A549 (cell line): ENCODE measurements around the gene GSG1L. TPM values are rescaled to one million over a fixed set of nuclear protein-coding genes. Genes with fewer than 3 reads are reported as not detected.

ENCODE experiments used
- ATAC-seq, 2 experiments: fragments of 200-7000 bp in 1 of 2; fragments of >200 bp in 1 of 2; cut with Nextera tagmentation in 1 of 2; cut with Tn5 transposase in 1 of 2; 3 replicates each; pipeline versions ENCODE4 v1.8.0 to v1.9.1; 2018 to 2020; ENCODE audit warnings: mild to moderate bottlenecking in 1 of 2, moderate library complexity in 1 of 2
- CTCF ChIA-PET: fragments of 300-600 bp; sonication (Branson Sonifier 250); formaldehyde crosslinking; extraction: SDS; loops from one replicate; lab custom pipeline; 2021; ENCODE audit warnings: antibody characterized with exemption, inconsistent platforms; lab: Yijun Ruan, JAX
- POLR2A ChIA-PET: fragments of 350-600 bp; formaldehyde crosslinking; extraction: SDS; loops from one replicate; lab custom pipeline; 2021; ENCODE audit warnings: antibody characterized with exemption, inconsistent platforms; lab: Yijun Ruan, JAX
- DNase-seq, 2 experiments: peaks; one replicate each; pipeline versions ENCODE4 v3.0.0 to v3.0.0-alpha.2; 2011 to 2016; ENCODE audit warnings: low read depth in 1 of 2, low spot score in 1 of 2
- FAIRE-seq: peaks from 2 replicates; lab custom pipeline; 2011; peaks lifted over from hg19 to GRCh38; lab: Jason Lieb, UNC
- H3K27ac ChIP-seq, 2 experiments: fragments of >200 bp; sonication (Bioruptor Twin); formaldehyde crosslinking; 3 replicates each; pipeline ENCODE4 v1.5.1; 2016 to 2017
- H3K4me1 ChIP-seq: fragments of >200 bp; sonication (Bioruptor Twin); formaldehyde crosslinking; 3 replicates; pipeline ENCODE4 v1.6.1; 2016
- H3K4me2 ChIP-seq: fragments of >200 bp; sonication (Bioruptor Twin); formaldehyde crosslinking; 3 replicates; pipeline ENCODE4 v1.6.1; 2016
- H3K4me3 ChIP-seq: fragments of >200 bp; sonication (Bioruptor Twin); formaldehyde crosslinking; 3 replicates; pipeline ENCODE4 v1.5.1; 2016
- H3K9me3 ChIP-seq: fragments of >200 bp; sonication (Bioruptor Twin); formaldehyde crosslinking; 3 replicates; pipeline ENCODE4 v1.6.1; 2016
- BHLHE40 ChIP-seq: IDR thresholded peaks from 2 replicates; pipeline ENCODE4 v1.6.1; 2012; ENCODE audit warnings: low read depth, low read length, inconsistent platforms
- CEBPB ChIP-seq, 2 experiments: fragments of >200 bp in 1 of 2; sonication (Bioruptor Twin) in 1 of 2; formaldehyde crosslinking in 1 of 2; IDR thresholded peaks; 2 replicates each; pipeline ENCODE4 v1.6.1; 2012 to 2016
- CHD2 ChIP-seq: fragments of 150-350 bp; IDR thresholded peaks from 2 replicates; pipeline ENCODE4 v1.6.1; 2014; ENCODE audit warnings: low read length; ENCODE audit not compliant: partially characterized antibody
- EHF ChIP-seq: fragments of 250-450 bp; sonication (Bioruptor Pico); IDR thresholded peaks from 2 replicates; pipeline ENCODE4 v1.5.0; 2020; ENCODE audit warnings: mild to moderate bottlenecking
- FOSB ChIP-seq: fragments of 250-450 bp; sonication (Bioruptor Pico); IDR thresholded peaks from 2 replicates; pipeline ENCODE4 v1.5.0; 2020; ENCODE audit warnings: mild to moderate bottlenecking, moderate library complexity
- FOXS1 ChIP-seq: fragments of 250-450 bp; sonication (Bioruptor Pico); IDR thresholded peaks from 2 replicates; pipeline ENCODE4 v1.5.0; 2020; ENCODE audit warnings: mild to moderate bottlenecking, moderate library complexity
- HEYL ChIP-seq: fragments of 250-450 bp; sonication (Bioruptor Pico); IDR thresholded peaks from 2 replicates; pipeline ENCODE4 v1.8.0; 2021; ENCODE audit warnings: mild to moderate bottlenecking, moderate library complexity
- HOXA7 ChIP-seq: fragments of 250-450 bp; sonication (Bioruptor Pico); IDR thresholded peaks from 2 replicates; pipeline ENCODE4 v1.5.0; 2020; ENCODE audit warnings: mild to moderate bottlenecking, moderate library complexity
- JUN ChIP-seq, 2 experiments: fragments of >200 bp; sonication (Bioruptor Twin); formaldehyde crosslinking; IDR thresholded peaks; 2 replicates in 1 of 2; 3 replicates in 1 of 2; pipeline ENCODE4 v1.6.1; 2016 to 2017
- KDM5A ChIP-seq: fragments of 200-600 bp; sonication (generic); IDR thresholded peaks from 2 replicates; pipeline ENCODE4 v1.6.1; 2016; ENCODE audit warnings: antibody characterized with exemption, mild to moderate bottlenecking
- MAFK ChIP-seq: fragments of 450-650 bp; IDR thresholded peaks from 2 replicates; pipeline ENCODE4 v1.6.1; 2014; ENCODE audit not compliant: partially characterized antibody
- MAZ ChIP-seq: fragments of 150-350 bp; IDR thresholded peaks from 2 replicates; pipeline ENCODE4 v1.6.1; 2014; ENCODE audit warnings: antibody characterized with exemption, low read depth, low read length, borderline replicate concordance
- MYC ChIP-seq: IDR thresholded peaks from 2 replicates; pipeline ENCODE4 v1.6.1; 2012; ENCODE audit warnings: mild to moderate bottlenecking, inconsistent platforms, low read length, improper control_type of control experiment, borderline replicate concordance
- NFE2L2 ChIP-seq: fragments of 150-350 bp; conservative IDR thresholded peaks from 2 replicates; pipeline ENCODE4 v1.6.1; 2014; ENCODE audit warnings: low read length
- POLR2AphosphoS2 ChIP-seq: conservative IDR thresholded peaks from 2 replicates; pipeline ENCODE4 v1.6.1; 2012; ENCODE audit warnings: low read length, improper control_type of control experiment, inconsistent platforms
- RCOR1 ChIP-seq: fragments of 150-350 bp; IDR thresholded peaks from 2 replicates; pipeline ENCODE4 v1.6.1; 2014; ENCODE audit warnings: antibody characterized with exemption, low read length, low read depth
- SMC3 ChIP-seq: fragments of >200 bp; sonication (Bioruptor Twin); formaldehyde crosslinking; IDR thresholded peaks from 3 replicates; pipeline ENCODE4 v1.6.1; 2018; ENCODE audit warnings: inconsistent platforms
- TFCP2L1 ChIP-seq: fragments of 250-450 bp; sonication (Bioruptor Pico); IDR thresholded peaks from 2 replicates; pipeline ENCODE4 v1.5.0; 2021; ENCODE audit warnings: mild to moderate bottlenecking
- ZC3H11A ChIP-seq: fragments of 450-650 bp; IDR thresholded peaks from 2 replicates; pipeline ENCODE4 v1.6.1; 2014; ENCODE audit warnings: antibody characterized with exemption, mild to moderate bottlenecking
- ZFP36 ChIP-seq: fragments of 450-650 bp; IDR thresholded peaks from 2 replicates; pipeline ENCODE4 v1.6.1; 2014; ENCODE audit warnings: borderline replicate concordance; ENCODE audit not compliant: partially characterized antibody
- WGBS: methylation state at CpG from one replicate; pipeline ENCODE4 v1.1.6; 2017; ENCODE audit errors: missing lambda C conversion rate; 5-methylcytosine and 5-hydroxymethylcytosine counted together
- polyA plus RNA-seq, 4 experiments: library from polyadenylated mRNA; depleted of rRNA in 3 of 4; stranded (reverse); fragments of >200 nt; fragmentation: RNase III in 1 of 4; extraction: RNeasy Plus Mini Kit Qiagen cat#74134 plus additional on column Dnase treatment in 1 of 4; gene quantifications; 2 replicates in 3 of 4; 3 replicates in 1 of 4; pipeline ENCODE4 v1.2.3, GENCODE V29; 2011 to 2017
- TF ChIP-seq, protein P1 (sequence below): IDR thresholded peaks from 2 replicates; pipeline ENCODE4 v1.6.1; 2012
- TF ChIP-seq, protein P2 (sequence below): fragments of >200 bp; sonication (Bioruptor Twin); formaldehyde crosslinking; IDR thresholded peaks from 2 replicates; pipeline ENCODE4 v1.6.1; 2016
- TF ChIP-seq, protein P3 (sequence below): IDR thresholded peaks from 2 replicates; pipeline ENCODE4 v1.6.1; 2012; ENCODE audit warnings: low read depth, borderline replicate concordance
- TF ChIP-seq, protein P4 (sequence below): fragments of 250-450 bp; sonication (Bioruptor Pico); IDR thresholded peaks from 2 replicates; pipeline ENCODE4 v1.5.0; 2020; ENCODE audit warnings: low read depth, mild to moderate bottlenecking, moderate library complexity
- TF ChIP-seq, protein P5 (sequence below): fragments of 450-650 bp; IDR thresholded peaks from 2 replicates; pipeline ENCODE4 v1.6.1; 2014; ENCODE audit warnings: antibody characterized with exemption

The GSG1L gene
- polyA plus RNA-seq, 2 of the 4 experiments (the other 2 are of a cell fraction) = not detected

DNA sequence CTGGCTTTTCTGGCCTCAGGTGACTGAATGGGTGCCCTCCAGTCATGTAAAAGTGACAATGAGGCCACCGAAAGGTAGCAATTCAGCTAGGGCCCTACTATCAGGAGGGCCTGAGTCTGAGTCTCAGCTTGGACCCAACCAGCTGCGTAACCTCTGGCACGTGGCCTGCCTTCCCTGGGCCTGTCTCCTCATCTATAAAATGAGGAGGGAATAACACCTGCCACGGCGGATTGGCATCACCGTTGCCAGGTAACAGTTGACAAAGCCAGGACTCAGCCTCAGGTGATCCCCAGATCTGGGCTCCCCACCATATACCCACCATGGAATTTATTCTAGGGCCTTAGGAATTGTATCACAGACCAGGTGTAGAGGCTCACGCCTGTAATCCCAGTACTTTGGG lies 296.4 kb downstream of the GSG1L start:
- no peak for FAIRE-seq
- no peak for DNase-seq
- H3K27ac ChIP-seq = no peak overlapping the region
- WGBS = 97% methylated on average over 7 of the region's 7 CpGs
- H3K4me2 ChIP-seq = no peak overlapping the region
- TF ChIP-seq MAZ (no peak), ZC3H11A (no peak), MAFK (no peak), CEBPB (IDR thresholded peaks at IDR 0.05) (no peak), MYC (no peak), FOXS1 (CRISPR knock-in tag) (no peak), TFCP2L1 (CRISPR knock-in tag) (no peak), HEYL (CRISPR knock-in tag) (no peak)
- TF ChIP-seq, protein P1, sequence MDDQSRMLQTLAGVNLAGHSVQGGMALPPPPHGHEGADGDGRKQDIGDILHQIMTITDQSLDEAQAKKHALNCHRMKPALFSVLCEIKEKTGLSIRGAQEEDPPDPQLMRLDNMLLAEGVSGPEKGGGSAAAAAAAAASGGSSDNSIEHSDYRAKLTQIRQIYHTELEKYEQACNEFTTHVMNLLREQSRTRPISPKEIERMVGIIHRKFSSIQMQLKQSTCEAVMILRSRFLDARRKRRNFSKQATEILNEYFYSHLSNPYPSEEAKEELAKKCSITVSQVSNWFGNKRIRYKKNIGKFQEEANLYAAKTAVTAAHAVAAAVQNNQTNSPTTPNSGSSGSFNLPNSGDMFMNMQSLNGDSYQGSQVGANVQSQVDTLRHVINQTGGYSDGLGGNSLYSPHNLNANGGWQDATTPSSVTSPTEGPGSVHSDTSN = no peak
- TF ChIP-seq, protein P2, sequence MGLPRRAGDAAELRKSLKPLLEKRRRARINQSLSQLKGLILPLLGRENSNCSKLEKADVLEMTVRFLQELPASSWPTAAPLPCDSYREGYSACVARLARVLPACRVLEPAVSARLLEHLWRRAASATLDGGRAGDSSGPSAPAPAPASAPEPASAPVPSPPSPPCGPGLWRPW = no peak
- TF ChIP-seq, protein P3, sequence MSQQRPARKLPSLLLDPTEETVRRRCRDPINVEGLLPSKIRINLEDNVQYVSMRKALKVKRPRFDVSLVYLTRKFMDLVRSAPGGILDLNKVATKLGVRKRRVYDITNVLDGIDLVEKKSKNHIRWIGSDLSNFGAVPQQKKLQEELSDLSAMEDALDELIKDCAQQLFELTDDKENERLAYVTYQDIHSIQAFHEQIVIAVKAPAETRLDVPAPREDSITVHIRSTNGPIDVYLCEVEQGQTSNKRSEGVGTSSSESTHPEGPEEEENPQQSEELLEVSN = no peak
- no peaks in the 10 kb centered on the region for H3K4me1 ChIP-seq
- POLR2A ChIA-PET = no interaction called here
- H3K9me3 ChIP-seq = peaks cover 9% of the 10 kb centered on the region; the same call in 2 of the 3 replicates
- no peak overlapping the region for H3K4me3 ChIP-seq
- no peak for ATAC-seq
- CTCF ChIA-PET = interaction anchor here (1.0 kb wide), 1 partner anchor 10 kb away, joined by 4 read pairs; no protein-coding TSS in a partner anchor

DNA sequence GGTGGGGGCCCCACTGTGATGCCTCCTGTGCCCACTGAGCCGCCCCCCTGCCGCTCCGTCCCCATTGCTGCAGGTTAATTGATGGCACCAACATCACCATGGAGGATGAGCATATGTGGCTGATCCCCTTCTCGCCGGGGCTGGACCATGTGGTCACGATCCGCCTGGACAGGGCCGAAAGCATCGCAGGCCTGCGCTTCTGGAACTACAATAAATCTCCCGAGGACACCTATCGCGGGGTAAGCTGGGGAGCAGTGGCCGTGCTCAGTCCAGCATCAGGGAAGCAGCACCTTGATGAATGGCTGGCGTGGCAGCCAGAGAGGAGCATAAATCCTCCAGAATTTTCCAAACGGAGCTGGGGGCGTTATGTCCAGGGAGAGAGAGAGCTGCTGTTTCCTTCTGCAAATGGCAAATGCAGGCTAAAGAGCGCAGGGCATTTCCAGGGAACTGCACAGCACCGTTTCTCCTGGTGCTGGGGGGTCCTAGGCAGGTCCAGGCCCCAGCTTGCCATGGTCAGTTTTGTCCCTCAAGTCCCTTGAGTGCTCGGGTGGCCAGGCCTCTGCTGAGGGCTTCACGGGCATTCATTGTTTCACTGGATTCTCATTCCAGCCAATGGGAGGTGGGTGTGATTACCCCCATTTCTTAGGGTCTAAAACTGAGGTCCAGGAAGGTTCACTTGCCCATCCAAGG lies 297.1 kb downstream of the GSG1L start:
- no peaks in the 10 kb centered on the region for H3K4me1 ChIP-seq
- ATAC-seq (no peak), DNase-seq (no peak), FAIRE-seq (no peak)
- H3K4me2 ChIP-seq = no peak overlapping the region
- CTCF ChIA-PET = interaction anchor here (1.0 kb wide), 1 partner anchor 10 kb away, joined by 4 read pairs; no protein-coding TSS in a partner anchor
- H3K4me3 ChIP-seq = no peak overlapping the region
- no peak overlapping the region for H3K27ac ChIP-seq
- POLR2A ChIA-PET = no interaction called here
- peaks cover 9% of the 10 kb centered on the region; the same call in 2 of the 3 replicates for H3K9me3 ChIP-seq
- no peak for TF ChIP-seq CHD2
- TF ChIP-seq BHLHE40 = no peak
- no peak for TF ChIP-seq KDM5A
- TF ChIP-seq EHF (CRISPR knock-in tag) = no peak
- 95% methylated on average over 17 of the region's 21 CpGs for WGBS

DNA sequence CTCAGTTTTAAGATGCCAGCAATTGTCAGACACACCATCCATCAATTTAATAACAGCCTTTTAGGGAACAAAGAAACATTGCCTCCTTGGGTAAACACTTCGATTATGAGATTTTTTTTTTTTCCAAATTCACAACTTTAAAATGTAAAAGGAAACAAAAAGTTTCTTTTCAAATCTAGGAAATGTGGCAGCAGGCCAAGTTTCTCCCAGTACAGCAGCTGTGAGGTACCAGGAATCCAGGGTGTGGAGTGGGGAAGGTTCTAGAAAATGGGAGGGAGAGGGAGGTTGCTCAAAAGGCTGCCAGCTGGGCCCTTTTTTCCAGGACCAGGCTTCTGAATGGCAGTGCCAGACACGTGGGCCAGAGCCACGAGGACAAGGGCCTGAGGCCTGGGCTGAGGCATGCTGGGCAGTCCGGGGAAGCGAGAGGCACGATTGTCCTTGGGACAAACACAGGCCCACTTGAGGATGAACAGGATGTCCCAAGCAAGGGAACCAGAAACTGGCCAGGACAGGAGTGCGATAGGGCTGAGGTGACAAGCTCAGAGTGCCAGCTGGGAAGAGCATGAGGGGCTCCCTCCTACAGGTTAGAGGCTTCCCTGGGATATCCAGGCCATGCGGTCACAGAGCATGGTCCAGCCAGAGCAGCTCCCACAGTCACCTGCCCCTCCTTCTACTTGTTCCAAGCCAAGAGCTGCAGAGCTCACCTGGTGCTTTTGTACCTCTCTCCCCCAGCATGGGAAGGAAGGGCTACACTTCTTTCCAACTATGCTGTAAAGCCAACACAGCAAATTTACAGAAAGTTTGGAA lies 298.4 kb downstream of the GSG1L start:
- Histone ChIP-seq H3K4me3 (no peak overlapping the region), H3K27ac (no peak overlapping the region), H3K9me3 (peaks cover 9% of the 10 kb centered on the region; the same call in 2 of the 3 replicates), H3K4me2 (no peak overlapping the region), H3K4me1 (no peaks in the 10 kb centered on the region)
- ChIA-PET CTCF (interaction anchor here (1.0 kb wide), 1 partner anchor 11 kb away, joined by 3 read pairs; no protein-coding TSS in a partner anchor), POLR2A (no interaction called here)
- DNase-seq (no peak), FAIRE-seq (no peak), ATAC-seq (no peak)
- TF ChIP-seq FOXS1 (CRISPR knock-in tag) (no peak), SMC3 (no peak), HOXA7 (CRISPR knock-in tag) (no peak), POLR2AphosphoS2 (no peak), RCOR1 (no peak), ZFP36 (no peak), NFE2L2 (no peak), FOSB (no peak), BHLHE40 (no peak), JUN (IDR thresholded peaks at IDR 0.05) (no peak)
- TF ChIP-seq, protein P3 = no peak
- TF ChIP-seq, protein P4, sequence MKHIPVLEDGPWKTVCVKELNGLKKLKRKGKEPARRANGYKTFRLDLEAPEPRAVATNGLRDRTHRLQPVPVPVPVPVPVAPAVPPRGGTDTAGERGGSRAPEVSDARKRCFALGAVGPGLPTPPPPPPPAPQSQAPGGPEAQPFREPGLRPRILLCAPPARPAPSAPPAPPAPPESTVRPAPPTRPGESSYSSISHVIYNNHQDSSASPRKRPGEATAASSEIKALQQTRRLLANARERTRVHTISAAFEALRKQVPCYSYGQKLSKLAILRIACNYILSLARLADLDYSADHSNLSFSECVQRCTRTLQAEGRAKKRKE (CRISPR knock-in tag) = no peak
- TF ChIP-seq, protein P2 = no peak
- TF ChIP-seq, protein P5, sequence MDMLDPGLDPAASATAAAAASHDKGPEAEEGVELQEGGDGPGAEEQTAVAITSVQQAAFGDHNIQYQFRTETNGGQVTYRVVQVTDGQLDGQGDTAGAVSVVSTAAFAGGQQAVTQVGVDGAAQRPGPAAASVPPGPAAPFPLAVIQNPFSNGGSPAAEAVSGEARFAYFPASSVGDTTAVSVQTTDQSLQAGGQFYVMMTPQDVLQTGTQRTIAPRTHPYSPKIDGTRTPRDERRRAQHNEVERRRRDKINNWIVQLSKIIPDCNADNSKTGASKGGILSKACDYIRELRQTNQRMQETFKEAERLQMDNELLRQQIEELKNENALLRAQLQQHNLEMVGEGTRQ = no peak
- WGBS = 90% methylated on average over 8 of the region's 8 CpGs
